GM19043 (cell line): ENCODE measurements around the gene INTS14.
"Not testable (repeated sequence)": the region's sequence is repeated elsewhere in the genome, so short reads cannot be mapped to it uniquely, and the experiment has no call there.

Experiments
- ATAC-seq: cut with Tn5 transposase; IDR thresholded peaks from one replicate; pipeline ENCODE4 v1.9.1; 2021; ENCODE audit warnings: low read depth; ENCODE audit not compliant: unreplicated experiment

Gene INTS14

GRCh38 chr15:65632780-65633375 lies 21.9 kb upstream of the INTS14 start:
- no peak for ATAC-seq

- no peak for ATAC-seq
Observed at GRCh38 chr15:65631503-65631902, 20.6 kb upstream of the INTS14 start.

- ATAC-seq = no peak
Observed at GRCh38 chr15:65630760-65631159, 19.8 kb upstream of the INTS14 start.

DNA sequence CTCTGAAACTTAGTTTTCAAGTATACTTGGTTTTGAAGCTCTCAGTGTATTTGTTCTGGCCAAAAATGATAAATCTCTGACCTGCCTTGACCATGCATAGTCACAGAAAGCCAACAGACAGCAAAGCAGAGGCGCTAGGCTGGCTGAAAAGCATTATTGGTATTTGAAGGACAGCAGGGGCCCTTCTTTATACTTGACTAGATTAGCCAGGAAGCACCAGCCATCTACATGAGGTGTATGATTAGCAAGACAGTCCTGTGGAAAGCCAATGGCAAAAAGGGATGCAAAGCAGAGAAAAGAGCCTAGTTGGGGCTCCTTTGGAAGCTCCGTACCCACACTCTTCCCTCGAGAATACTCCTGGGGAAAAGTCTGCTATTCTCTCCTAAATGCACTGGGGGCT lies 18.6 kb upstream of the INTS14 start:
- ATAC-seq = no peak

DNA sequence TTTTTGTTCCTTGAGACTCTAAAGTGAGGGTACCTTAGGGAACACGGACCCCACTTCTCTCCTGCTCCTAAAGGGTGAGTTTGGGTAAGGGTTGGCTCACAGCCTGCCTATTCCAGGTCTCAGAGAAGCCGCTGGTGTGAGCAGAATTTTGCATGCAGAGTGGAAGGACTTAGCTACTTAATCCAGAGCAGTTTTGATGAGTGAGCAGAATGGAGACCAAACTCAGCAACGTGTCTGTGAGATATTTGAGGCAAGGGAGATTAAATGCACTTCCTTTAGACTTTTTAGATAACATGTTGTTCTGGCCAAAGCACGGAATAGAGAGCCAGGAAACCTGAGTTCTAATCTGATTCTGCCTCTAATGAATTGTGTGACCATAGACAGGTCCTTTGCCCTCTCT lies 15.9 kb upstream of the INTS14 start:
- ATAC-seq = no peak

- no peak for ATAC-seq
Observed at GRCh38 chr15:65623103-65623502, 12.2 kb upstream of the INTS14 start.

DNA sequence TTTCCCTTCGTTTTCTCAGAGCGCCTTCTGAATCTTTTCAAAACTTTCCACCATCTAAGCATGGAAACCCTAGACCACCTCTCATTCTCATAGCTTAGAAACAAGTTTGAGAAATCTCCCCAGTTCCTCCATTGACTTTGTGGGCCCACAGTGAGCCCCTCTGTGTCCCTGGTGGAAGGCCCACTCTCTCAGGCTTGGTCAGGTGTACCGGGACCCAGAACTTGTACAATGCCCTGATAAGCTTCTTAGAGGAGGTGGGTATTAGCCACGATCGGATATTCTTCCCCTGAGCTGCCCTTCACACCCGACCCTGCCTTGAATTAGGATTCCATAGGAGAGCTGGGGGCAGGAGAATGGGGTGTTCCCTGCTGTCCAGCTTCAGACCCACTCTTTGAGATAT lies 10.7 kb upstream of the INTS14 start, which contains the start of gene SLC24A1:
SLC24A1 (plus strand) TSS at position 301 of the 400 bp plus-strand sequence. CDS start 2,143 bp downstream, outside the sequence.
- no peak for ATAC-seq

DNA sequence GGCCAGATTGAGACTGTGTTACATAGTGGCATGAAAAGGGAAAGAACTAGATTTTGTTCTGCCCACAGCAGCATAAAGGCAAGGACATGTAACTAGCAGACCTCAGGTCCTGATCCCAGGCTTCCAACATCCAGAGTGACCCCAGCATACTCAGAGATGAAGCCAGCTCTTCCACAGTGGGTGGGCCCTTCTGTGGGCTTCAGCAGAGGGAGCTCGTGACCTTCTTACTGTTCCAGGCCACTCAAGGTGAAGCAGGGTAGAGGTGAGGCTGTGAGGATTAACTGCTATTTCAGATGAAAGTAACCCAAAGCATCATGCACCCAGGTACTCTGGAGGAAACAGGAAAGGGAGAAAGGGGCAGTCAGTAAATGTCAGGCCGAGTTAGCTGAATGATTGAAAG lies 9.9 kb upstream of the INTS14 start:
- ATAC-seq = no peak

- no peak for ATAC-seq
Observed at GRCh38 chr15:65619626-65620290, 8.8 kb upstream of the INTS14 start.

DNA sequence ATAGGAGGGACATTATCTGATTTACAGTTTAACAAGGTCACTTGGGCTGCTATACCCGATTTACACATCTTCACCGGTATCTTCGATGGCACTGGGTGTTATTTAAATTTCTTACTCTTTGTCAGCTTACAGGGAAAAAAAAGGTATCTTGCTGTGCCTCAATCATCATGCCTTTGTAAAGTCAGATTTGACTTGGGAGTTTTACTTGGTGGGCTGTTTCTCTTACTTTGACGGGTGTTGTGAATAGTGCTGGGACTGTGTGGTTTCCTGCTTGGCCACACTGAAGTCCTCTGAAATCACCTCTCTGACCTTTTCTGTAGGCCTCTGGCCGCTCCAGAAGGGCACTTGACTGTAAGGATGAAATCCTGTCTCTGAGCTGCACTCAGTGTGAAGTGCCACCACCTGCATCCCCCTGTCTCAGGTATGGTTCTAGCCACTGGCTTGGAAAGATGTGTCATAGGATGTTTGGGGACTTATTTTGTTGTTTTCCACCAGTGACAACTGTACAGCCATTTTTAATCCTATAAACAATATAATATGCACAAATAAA lies 7.7 kb upstream of the INTS14 start:
- no peak for ATAC-seq

GRCh38 chr15:65615887-65616286 lies 5.0 kb upstream of the INTS14 start:
- ATAC-seq = not testable (repeated sequence)

DNA sequence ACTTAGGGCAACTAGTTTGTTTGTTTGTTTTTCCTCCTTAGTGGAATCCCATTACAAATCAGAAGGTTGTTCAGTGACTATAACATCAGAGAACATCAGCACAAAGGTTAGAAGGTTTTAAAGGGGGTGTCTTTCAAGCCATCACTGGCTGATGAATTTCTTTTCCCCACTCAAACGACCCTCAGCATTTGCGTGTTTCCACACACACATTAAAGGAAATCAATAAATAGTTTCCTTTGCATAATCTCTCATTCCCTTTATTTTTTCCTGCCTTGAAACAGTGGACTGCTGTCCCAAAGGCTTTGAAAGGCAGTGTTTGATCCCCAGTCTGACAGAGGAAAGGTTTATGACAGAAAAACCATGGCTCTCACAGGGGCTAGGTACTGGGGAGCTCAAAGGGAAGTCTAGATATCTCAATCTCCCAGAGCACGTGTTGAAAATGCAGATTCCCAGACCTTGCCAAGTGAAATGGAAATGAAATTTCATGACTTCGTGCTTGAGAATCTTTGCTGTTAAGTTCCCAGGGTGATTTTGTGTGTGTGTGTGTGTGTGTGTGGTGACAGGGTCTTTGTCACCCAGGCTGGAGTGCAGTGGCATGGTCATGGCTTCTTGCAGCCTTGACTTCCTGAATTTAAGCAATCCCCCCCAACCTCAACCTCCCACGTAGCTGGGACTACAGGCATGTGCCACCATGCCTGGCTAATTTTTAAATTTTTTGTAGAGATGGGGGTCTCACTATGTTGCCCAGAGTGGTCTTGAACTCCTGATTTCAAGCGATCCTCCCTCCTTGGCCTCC lies 2.2 kb upstream of the INTS14 start:
- ATAC-seq = no peak

GRCh38 chr15:65612616-65612946 lies 1.6 kb upstream of the INTS14 start:
- ATAC-seq = no peak

DNA sequence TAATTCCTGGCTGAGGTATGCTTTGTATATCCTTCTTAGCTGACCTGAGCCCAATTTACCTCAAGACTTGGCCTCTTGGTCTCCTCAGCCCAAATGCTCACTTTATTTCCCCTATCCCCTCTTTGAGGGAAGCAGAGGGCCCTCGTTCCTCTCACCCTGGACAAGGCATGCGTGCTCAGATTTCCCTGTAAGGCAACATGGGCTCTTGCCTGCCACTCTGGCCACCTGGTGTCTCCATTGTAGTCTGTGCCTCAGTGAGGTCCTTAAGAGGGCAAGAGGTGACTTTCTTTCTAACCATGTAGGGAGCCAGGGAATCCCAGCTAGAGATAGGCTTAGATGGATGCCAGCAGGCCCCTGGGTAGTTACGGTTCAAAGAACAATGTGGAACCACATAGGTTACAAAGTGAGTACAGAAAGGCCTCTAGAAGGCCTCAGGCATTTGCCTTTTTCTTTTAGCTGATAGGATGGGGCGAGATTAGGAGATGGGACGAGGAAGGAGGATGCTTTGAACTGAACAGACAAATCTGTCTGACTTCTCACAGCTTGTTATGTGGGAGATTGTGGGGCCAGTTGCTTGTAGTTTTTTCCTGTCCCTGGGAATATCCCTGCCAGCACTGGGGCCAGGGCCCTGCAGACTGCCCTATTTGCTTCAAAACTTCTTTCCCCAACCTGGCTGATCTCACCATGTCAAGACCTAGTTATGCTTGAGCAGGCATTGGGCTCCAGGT lies 1.1 kb upstream of the INTS14 start:
- no peak for ATAC-seq

GRCh38 chr15:65603559-65603958 lies 7.4 kb downstream of the INTS14 start:
- ATAC-seq = no peak

DNA sequence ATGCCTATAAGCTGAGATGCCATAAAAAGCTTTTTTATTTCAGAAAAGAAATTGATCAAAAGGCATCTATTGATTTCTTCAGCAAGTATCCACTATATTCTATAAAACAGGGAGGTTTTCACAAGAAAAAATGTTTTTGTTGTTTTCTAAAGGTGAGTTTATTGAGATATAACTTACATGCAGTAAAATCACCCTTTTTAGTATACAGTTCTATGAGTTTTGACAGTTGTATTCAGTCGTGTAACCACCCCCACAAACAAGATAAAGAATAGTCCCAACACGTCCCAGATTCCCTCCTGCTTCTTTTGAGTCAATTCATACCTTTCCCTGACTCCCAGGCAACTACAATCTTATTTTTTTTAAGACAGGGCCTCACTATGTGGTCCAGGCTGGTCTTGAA lies 7.8 kb downstream of the INTS14 start:
- no peak for ATAC-seq

- no peak for ATAC-seq
Observed at GRCh38 chr15:65599677-65600076, 11.3 kb downstream of the INTS14 start.

DNA sequence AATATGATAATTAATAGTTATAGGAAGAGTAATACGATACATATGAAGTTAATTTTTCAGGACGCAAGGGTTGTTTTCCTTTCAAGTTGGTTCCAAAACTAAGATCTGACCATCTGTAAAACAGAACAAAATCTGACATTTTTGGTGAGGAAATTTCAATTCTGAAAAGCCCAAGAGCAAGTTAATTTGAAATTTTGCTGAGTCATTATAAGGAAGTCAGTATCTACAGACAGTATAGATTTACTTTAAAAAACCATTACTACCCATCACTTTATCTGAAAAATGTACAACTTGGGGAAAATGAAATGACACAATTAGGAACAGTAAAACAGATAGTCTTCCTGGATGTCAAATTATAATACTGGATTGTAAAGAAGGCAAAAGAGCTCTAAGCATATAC lies 12.5 kb downstream of the INTS14 start:
- no peak for ATAC-seq

GRCh38 chr15:65595960-65596359 lies 15.0 kb downstream of the INTS14 start:
- ATAC-seq = no peak

DNA sequence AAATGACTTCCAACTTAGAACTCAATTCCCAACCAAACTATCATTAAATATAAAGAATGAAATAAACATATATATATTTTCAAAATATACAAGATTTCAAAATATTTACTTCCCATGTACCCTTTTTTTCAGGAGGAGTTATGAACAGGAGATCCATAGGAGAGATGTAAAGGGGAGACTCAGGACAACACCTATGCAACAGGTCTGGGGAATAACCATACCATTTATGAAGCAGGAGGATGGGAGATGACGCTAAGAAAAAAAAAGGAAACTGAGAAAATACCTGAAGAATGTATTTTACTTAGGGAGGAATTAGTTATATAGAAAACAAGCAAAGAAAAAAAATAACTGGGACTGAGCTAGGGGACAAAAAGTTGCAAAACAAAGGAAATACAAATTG lies 23.8 kb downstream of the INTS14 start:
- ATAC-seq = no peak

GRCh38 chr15:65584241-65584640 lies 26.7 kb downstream of the INTS14 start:
- ATAC-seq = no peak
